Neural cell (in vitro differentiated cells): ENCODE measurements around the gene PWWP2B.

Experiments
- EZH2 ChIP-seq: fragments of 200-600, 300-800 bp; shearing (Covaris generic), sonication (generic); IDR thresholded peaks from 2 replicates; pipeline ENCODE4 v1.6.1; 2014; ENCODE audit warnings: antibody characterized with exemption, low read length, borderline replicate concordance, mild to moderate bottlenecking; ENCODE audit not compliant: insufficient read depth, poor library complexity, severe bottlenecking
- POLR2AphosphoS5 ChIP-seq: IDR thresholded peaks from 2 replicates; pipeline ENCODE4 v1.6.1; 2012
- SMC3 ChIP-seq: fragments of 450-650 bp; conservative IDR thresholded peaks from 2 replicates; pipeline ENCODE4 v1.6.1; 2014; ENCODE audit warnings: antibody characterized with exemption, mild to moderate bottlenecking, moderate library complexity; ENCODE audit not compliant: poor library complexity
- TF ChIP-seq, protein P1 (sequence below): fragments of 450-650 bp; IDR thresholded peaks from 2 replicates; pipeline ENCODE4 v1.5.1; 2014; ENCODE audit warnings: antibody characterized with exemption, mild to moderate bottlenecking, moderate library complexity; ENCODE audit not compliant: poor library complexity, severe bottlenecking
- TF ChIP-seq, protein P2 (sequence below): IDR thresholded peaks from 2 replicates; pipeline ENCODE4 v1.6.1; 2012; ENCODE audit warnings: borderline replicate concordance

DNA sequence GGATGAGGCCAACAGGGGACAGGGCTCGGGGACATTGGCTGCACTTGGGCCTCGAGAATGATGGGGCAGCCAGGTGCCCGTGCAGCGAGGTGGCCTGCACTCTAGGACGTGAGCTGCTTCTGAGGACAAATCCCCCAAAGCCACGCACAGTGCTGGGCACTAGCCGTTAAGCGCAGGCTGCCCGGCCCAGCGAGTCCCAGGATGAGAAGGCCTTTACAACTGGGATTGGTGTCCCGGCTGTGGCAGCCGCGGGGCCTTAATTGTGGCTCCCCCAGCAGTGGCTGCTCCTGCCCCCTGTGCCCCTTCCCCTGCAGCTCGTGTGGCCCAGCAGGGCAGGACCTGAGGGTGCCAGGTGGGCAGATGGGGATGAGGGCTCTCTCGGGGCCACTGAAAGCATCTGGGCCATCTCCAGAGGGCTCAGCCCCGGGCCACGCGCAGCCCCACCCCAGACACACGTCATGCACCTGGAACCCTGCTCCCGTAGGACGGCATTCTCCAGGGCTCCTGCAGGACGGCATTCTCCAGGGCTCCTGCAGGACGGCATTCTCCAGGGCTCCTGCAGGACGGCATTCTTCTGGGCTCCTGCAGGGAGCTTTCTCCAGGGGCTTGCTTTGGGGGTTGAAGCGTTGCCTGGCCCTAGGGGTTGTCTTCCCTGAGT lies 6.6 kb downstream of the PWWP2B start:
- TF ChIP-seq, protein P1, sequence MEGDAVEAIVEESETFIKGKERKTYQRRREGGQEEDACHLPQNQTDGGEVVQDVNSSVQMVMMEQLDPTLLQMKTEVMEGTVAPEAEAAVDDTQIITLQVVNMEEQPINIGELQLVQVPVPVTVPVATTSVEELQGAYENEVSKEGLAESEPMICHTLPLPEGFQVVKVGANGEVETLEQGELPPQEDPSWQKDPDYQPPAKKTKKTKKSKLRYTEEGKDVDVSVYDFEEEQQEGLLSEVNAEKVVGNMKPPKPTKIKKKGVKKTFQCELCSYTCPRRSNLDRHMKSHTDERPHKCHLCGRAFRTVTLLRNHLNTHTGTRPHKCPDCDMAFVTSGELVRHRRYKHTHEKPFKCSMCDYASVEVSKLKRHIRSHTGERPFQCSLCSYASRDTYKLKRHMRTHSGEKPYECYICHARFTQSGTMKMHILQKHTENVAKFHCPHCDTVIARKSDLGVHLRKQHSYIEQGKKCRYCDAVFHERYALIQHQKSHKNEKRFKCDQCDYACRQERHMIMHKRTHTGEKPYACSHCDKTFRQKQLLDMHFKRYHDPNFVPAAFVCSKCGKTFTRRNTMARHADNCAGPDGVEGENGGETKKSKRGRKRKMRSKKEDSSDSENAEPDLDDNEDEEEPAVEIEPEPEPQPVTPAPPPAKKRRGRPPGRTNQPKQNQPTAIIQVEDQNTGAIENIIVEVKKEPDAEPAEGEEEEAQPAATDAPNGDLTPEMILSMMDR, result no peak
- TF ChIP-seq, protein P2, sequence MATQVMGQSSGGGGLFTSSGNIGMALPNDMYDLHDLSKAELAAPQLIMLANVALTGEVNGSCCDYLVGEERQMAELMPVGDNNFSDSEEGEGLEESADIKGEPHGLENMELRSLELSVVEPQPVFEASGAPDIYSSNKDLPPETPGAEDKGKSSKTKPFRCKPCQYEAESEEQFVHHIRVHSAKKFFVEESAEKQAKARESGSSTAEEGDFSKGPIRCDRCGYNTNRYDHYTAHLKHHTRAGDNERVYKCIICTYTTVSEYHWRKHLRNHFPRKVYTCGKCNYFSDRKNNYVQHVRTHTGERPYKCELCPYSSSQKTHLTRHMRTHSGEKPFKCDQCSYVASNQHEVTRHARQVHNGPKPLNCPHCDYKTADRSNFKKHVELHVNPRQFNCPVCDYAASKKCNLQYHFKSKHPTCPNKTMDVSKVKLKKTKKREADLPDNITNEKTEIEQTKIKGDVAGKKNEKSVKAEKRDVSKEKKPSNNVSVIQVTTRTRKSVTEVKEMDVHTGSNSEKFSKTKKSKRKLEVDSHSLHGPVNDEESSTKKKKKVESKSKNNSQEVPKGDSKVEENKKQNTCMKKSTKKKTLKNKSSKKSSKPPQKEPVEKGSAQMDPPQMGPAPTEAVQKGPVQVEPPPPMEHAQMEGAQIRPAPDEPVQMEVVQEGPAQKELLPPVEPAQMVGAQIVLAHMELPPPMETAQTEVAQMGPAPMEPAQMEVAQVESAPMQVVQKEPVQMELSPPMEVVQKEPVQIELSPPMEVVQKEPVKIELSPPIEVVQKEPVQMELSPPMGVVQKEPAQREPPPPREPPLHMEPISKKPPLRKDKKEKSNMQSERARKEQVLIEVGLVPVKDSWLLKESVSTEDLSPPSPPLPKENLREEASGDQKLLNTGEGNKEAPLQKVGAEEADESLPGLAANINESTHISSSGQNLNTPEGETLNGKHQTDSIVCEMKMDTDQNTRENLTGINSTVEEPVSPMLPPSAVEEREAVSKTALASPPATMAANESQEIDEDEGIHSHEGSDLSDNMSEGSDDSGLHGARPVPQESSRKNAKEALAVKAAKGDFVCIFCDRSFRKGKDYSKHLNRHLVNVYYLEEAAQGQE, result no peak
- TF ChIP-seq EZH2 (no peak), SMC3 (no peak), POLR2AphosphoS5 (no peak)
